ENCODE results near the gene ERFE. TPM values are rescaled to one million over a fixed set of nuclear protein-coding genes. Genes with fewer than 3 reads are reported as not detected.

The ERFE gene
- total and polyA plus RNA-seq, 10 of the 15 experiments (the other 5 are each of a cell fraction or from before 2014, with no cell fraction given) = not detected

- in situ Hi-C loops (cut with MboI) = no loop called here
- H3K36me3 ChIP-seq (ENCODE audit: control insufficient read depth in 2 of 2, insufficient read depth in 2 of 2, low read length in 1 of 2) = no peaks in the 10 kb centered on the region
- no peak for FAIRE-seq
- no peak overlapping the region for H3K4me3 ChIP-seq
- RAD21 ChIA-PET (ENCODE audit: unreplicated experiment) = no interaction called here
- peaks cover 17% of the 10 kb centered on the region for H3K79me2 ChIP-seq (ENCODE audit: control insufficient read depth, insufficient read depth, low read length)
- SMC1A ChIA-PET (ENCODE audit: uncharacterized antibody, unreplicated experiment) = interaction anchor here (1.3 kb wide), 1 partner anchor 9 kb away, joined by 6 read pairs; no protein-coding TSS in a partner anchor
- no peaks in the 10 kb centered on the region for H4K20me1 ChIP-seq (ENCODE audit: control insufficient read depth, insufficient read depth)
- no peaks in the 10 kb centered on the region for H3K27me3 ChIP-seq (replicated peaks in 1 of 2; ENCODE audit: control insufficient read depth in 2 of 2, insufficient read depth in 2 of 2, low read length in 1 of 2)
- H3K4me2 ChIP-seq (ENCODE audit: control insufficient read depth, insufficient read depth) = no peak overlapping the region
- no peak for ATAC-seq
- H3K4me1 ChIP-seq (ENCODE audit: control insufficient read depth, insufficient read depth, low read length) = peaks cover 9% of the 10 kb centered on the region
- no peaks in the 10 kb centered on the region for H3K9me3 ChIP-seq (replicated peaks; ENCODE audit: control insufficient read depth, insufficient read depth, low read length)
- DNase-seq (ENCODE audit: low read depth, low spot score) = no peak
- CTCF ChIA-PET = no interaction called here
- no peak overlapping the region for H3K9ac ChIP-seq (ENCODE audit: control insufficient read depth, insufficient read depth, low read length)
- no peak overlapping the region for H2AFZ ChIP-seq (ENCODE audit: control insufficient read depth, low read depth, low read length)
- 75% methylated on average over 7 of the region's 7 CpGs for WGBS (ENCODE audit: insufficient coverage, insufficient replicate concordance, low lambda C conversion rate, missing lambda C conversion rate)
- no TSS peak for BruUV-seq (replicated peaks)
- POLR2A ChIA-PET = no interaction called here
- H3K27ac ChIP-seq (ENCODE audit: control insufficient read depth, insufficient read depth) = no peak overlapping the region
- intact Hi-C loops (cut with micrococcal nuclease; ENCODE audit: unreplicated experiment) = no loop called here
- TF ChIP-seq PRDM15 (CRISPR knock-in tag; IDR thresholded peaks at IDR 0.05) (no peak), SMAD5 (IDR thresholded peaks at IDR 0.05; ENCODE audit: low read depth) (no peak), SREBF1 (IDR thresholded peaks at IDR 0.05; ENCODE audit: low read length) (no peak), SMARCA5 (IDR thresholded peaks at IDR 0.05) (no peak), KDM1A (IDR thresholded peaks at IDR 0.05; ENCODE audit: borderline replicate concordance) (no peak), ASH2L (IDR thresholded peaks at IDR 0.05; ENCODE audit: borderline replicate concordance, low read depth) (no peak), RUNX3 (IDR thresholded peaks at IDR 0.05; ENCODE audit: low read length) (no peak), REST (IDR thresholded peaks at IDR 0.05; ENCODE audit: low read depth, low read length) (no peak), HDAC6 (IDR thresholded peaks at IDR 0.05; ENCODE audit: unreplicated experiment) (no peak), MLLT1 (IDR thresholded peaks at IDR 0.05) (no peak), MXI1 (IDR thresholded peaks at IDR 0.05; ENCODE audit: low read depth, low read length) (no peak), NFIC (IDR thresholded peaks at IDR 0.05; ENCODE audit: low read depth, low read length) (no peak), ESRRA (IDR thresholded peaks at IDR 0.05; ENCODE audit: low read length) (no peak)
Measured at GRCh38 chr2:238207006-238207405, 48.2 kb downstream of the ERFE start.

Measured in GM12878 (cell line).